ENCODE results near the gene OSBPL9.
"Not testable (repeated sequence)": the region's sequence is repeated elsewhere in the genome, so short reads cannot be mapped to it uniquely, and the experiment has no call there.

OSBPL9 gene

GRCh38 chr1:51607681-51608095 lies 9.2 kb upstream of the OSBPL9 start:
- no peak for DNase-seq (ENCODE audit: low read depth in 1 of 2, low spot score in 1 of 2)

- not testable (repeated sequence) for DNase-seq (ENCODE audit: low read depth in 1 of 2, low spot score in 1 of 2)
These were observed 6.8 kb upstream of the OSBPL9 start for GRCh38 chr1:51610104-51610503.

- no peak for DNase-seq (ENCODE audit: low read depth in 1 of 2, low spot score in 1 of 2)
These were observed 6.3 kb upstream of the OSBPL9 start for GRCh38 chr1:51610637-51611036.

GRCh38 chr1:51612447-51612961 lies 4.4 kb upstream of the OSBPL9 start:
- no peak for DNase-seq (ENCODE audit: low read depth in 1 of 2, low spot score in 1 of 2)

- DNase-seq (ENCODE audit: low read depth in 1 of 2, low spot score in 1 of 2) = no peak
These were observed 1.1 kb upstream of the OSBPL9 start for GRCh38 chr1:51615780-51616291.

GRCh38 chr1:51616490-51616889 lies 402 bp upstream of the OSBPL9 start:
- no peak for DNase-seq (ENCODE audit: low read depth in 1 of 2, low spot score in 1 of 2)

- no peak for DNase-seq (ENCODE audit: low read depth in 1 of 2, low spot score in 1 of 2)
These were observed 1.8 kb downstream of the OSBPL9 start for GRCh38 chr1:51618715-51619114.

- no peak for DNase-seq (ENCODE audit: low read depth in 1 of 2, low spot score in 1 of 2)
These were observed 3.6 kb downstream of the OSBPL9 start for GRCh38 chr1:51620470-51620869.

- no peak for DNase-seq (ENCODE audit: low read depth in 1 of 2, low spot score in 1 of 2)
These were observed 4.3 kb downstream of the OSBPL9 start for GRCh38 chr1:51621161-51621560.

GRCh38 chr1:51621841-51622454 lies 5.1 kb downstream of the OSBPL9 start:
- DNase-seq (ENCODE audit: low read depth in 1 of 2, low spot score in 1 of 2) = no peak

GRCh38 chr1:51622455-51622913 lies 5.6 kb downstream of the OSBPL9 start:
- DNase-seq (ENCODE audit: low read depth in 1 of 2, low spot score in 1 of 2) = no peak

- DNase-seq (ENCODE audit: low read depth in 1 of 2, low spot score in 1 of 2) = no peak
These were observed 6.1 kb downstream of the OSBPL9 start for GRCh38 chr1:51623025-51623424.

GRCh38 chr1:51623450-51623849 lies 6.6 kb downstream of the OSBPL9 start:
- DNase-seq (ENCODE audit: low read depth in 1 of 2, low spot score in 1 of 2) = no peak

- no peak for DNase-seq (ENCODE audit: low read depth in 1 of 2, low spot score in 1 of 2)
These were observed 8.0 kb downstream of the OSBPL9 start for GRCh38 chr1:51624855-51625254.

- DNase-seq (ENCODE audit: low read depth in 1 of 2, low spot score in 1 of 2) = no peak
These were observed 10.8 kb downstream of the OSBPL9 start for GRCh38 chr1:51627672-51628071.

GRCh38 chr1:51628715-51629590 lies 12.1 kb downstream of the OSBPL9 start:
- no peak for DNase-seq (ENCODE audit: low read depth in 1 of 2, low spot score in 1 of 2)

- no peak for DNase-seq (ENCODE audit: low read depth in 1 of 2, low spot score in 1 of 2)
These were observed 13.0 kb downstream of the OSBPL9 start for GRCh38 chr1:51629918-51630317.

GRCh38 chr1:51630393-51630792 lies 13.5 kb downstream of the OSBPL9 start:
- no peak for DNase-seq (ENCODE audit: low read depth in 1 of 2, low spot score in 1 of 2)

- no peak for DNase-seq (ENCODE audit: low read depth in 1 of 2, low spot score in 1 of 2)
These were observed 14.0 kb downstream of the OSBPL9 start for GRCh38 chr1:51630922-51631321.

GRCh38 chr1:51631747-51632146 lies 14.9 kb downstream of the OSBPL9 start:
- no peak for DNase-seq (ENCODE audit: low read depth in 1 of 2, low spot score in 1 of 2)

- no peak for DNase-seq (ENCODE audit: low read depth in 1 of 2, low spot score in 1 of 2)
These were observed 17.7 kb downstream of the OSBPL9 start for GRCh38 chr1:51634618-51635017.

- DNase-seq (ENCODE audit: low read depth in 1 of 2, low spot score in 1 of 2) = no peak
These were observed 18.7 kb downstream of the OSBPL9 start for GRCh38 chr1:51635615-51636014.

Measured in activated T-helper 1 cell treated with anti-CD3 and anti-CD28 coated beads, Interleukin-2, amount 50 U/mL, for 16 hours (primary cell).